Common myeloid progenitor, CD34-positive (primary cell): ENCODE data around the gene AMPD3.

ENCODE experiments used
- CTCF ChIA-PET: fragments of 350-600 bp; sonication (Branson Sonifier 250); formaldehyde crosslinking; loops from one replicate; lab custom pipeline; 2021; ENCODE audit warnings: antibody characterized with exemption; lab: Charles Lee
- POLR2A ChIA-PET: fragments of 350-600 bp; sonication (Branson Sonifier 250); formaldehyde crosslinking; loops from one replicate; lab custom pipeline; 2021; ENCODE audit warnings: antibody characterized with exemption; lab: Charles Lee
- DNase-seq, 3 donors: peaks; one replicate each; pipeline versions ENCODE4 v3.0.0 to v3.0.0-alpha.2; 2013
- H3K27ac ChIP-seq, 2 experiments: 1 replicate in 1 of 2; 2 replicates in 1 of 2; pipeline ENCODE4 v1.7.0; 2013; ENCODE audit warnings: inconsistent platforms in 2 of 2, low read length in 2 of 2, mild to moderate bottlenecking in 2 of 2, low read depth in 1 of 2, moderate library complexity in 1 of 2; ENCODE audit not compliant: severe bottlenecking in 2 of 2, insufficient read depth in 1 of 2, poor library complexity in 1 of 2
- H3K27me3 ChIP-seq, 5 experiments: replicated peaks in 2 of 5; 1 replicate in 3 of 5; 2 replicates in 2 of 5; pipeline versions ENCODE4 v1.6.1 to v1.7.0; 2013; ENCODE audit warnings: low read length in 4 of 5, mild to moderate bottlenecking in 2 of 5, moderate library complexity in 2 of 5, inconsistent platforms in 1 of 5; ENCODE audit not compliant: insufficient read depth in 5 of 5, control insufficient read depth in 4 of 5
- H3K36me3 ChIP-seq, 4 experiments: 1 replicate in 2 of 4; 2 replicates in 2 of 4; pipeline versions ENCODE4 v1.6.1 to v1.7.0; 2013; ENCODE audit warnings: low read length in 3 of 4, control low read depth in 1 of 4, mild to moderate bottlenecking in 1 of 4; ENCODE audit not compliant: control insufficient read depth in 4 of 4, insufficient read depth in 4 of 4
- H3K4me1 ChIP-seq, 4 experiments: 1 replicate in 3 of 4; 2 replicates in 1 of 4; pipeline versions ENCODE4 v1.6.1 to v1.7.1; 2013; ENCODE audit warnings: low read length in 3 of 4, mild to moderate bottlenecking in 3 of 4, control low read depth in 1 of 4, inconsistent platforms in 1 of 4, moderate library complexity in 1 of 4; ENCODE audit not compliant: control insufficient read depth in 4 of 4, insufficient read depth in 4 of 4; ENCODE audit errors: control extremely low read depth in 1 of 4
- H3K4me3 ChIP-seq, 7 experiments: 1 replicate in 4 of 7; 2 replicates in 3 of 7; pipeline versions ENCODE4 v1.5.1 to v1.7.0; 2013; ENCODE audit warnings: mild to moderate bottlenecking in 7 of 7, low read length in 6 of 7, moderate library complexity in 6 of 7, inconsistent platforms in 2 of 7, low read depth in 2 of 7, control low read depth in 1 of 7; ENCODE audit not compliant: insufficient read depth in 4 of 7, control insufficient read depth in 1 of 7; ENCODE audit errors: extremely low read depth in 1 of 7
- H3K9me3 ChIP-seq, 5 experiments: 1 replicate in 4 of 5; 2 replicates in 1 of 5; pipeline versions ENCODE4 v1.6.1 to v1.7.1; 2013; ENCODE audit warnings: low read length in 4 of 5, mild to moderate bottlenecking in 2 of 5, inconsistent platforms in 1 of 5, low read depth in 1 of 5, moderate library complexity in 1 of 5; ENCODE audit not compliant: control insufficient read depth in 4 of 5, insufficient read depth in 2 of 5; ENCODE audit errors: control extremely low read depth in 1 of 5
- WGBS: methylation state at CpG from one replicate; pipeline ENCODE4 v1.1.5; 2013; ENCODE audit not compliant: insufficient coverage; 5-methylcytosine and 5-hydroxymethylcytosine counted together

AMPD3 gene

DNA sequence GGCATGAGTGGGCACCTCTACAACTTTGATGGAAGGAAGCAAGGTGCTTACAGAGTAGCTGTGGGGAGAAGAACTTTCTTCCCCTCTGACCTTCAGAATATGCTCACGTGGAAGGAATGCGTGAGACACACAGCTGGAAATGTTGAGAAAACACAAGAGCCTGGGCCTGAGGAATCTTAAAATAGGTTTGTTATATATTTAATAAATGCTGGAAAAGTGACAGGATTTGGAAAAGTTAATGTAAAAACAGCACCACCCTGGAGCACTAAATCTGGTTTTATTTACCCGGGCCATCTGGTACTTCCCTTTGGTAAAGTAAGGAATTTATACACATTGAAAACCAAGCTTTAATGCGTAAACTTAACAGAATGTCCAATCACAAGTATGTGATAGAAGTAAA lies 14.0 kb upstream of the AMPD3 start:
- no peaks in the 10 kb centered on the region for H3K36me3 ChIP-seq
- no peak for DNase-seq
- H3K4me1 ChIP-seq, result peaks cover 16 to 63% (median 30%) of the 10 kb centered on the region in 4 experiments
- no peak overlapping the region for H3K4me3 ChIP-seq
- WGBS, result no CpG with 5 or more reads among the region's 4 CpGs
- no peaks in the 10 kb centered on the region for H3K27me3 ChIP-seq
- ChIA-PET POLR2A (no interaction called here), CTCF (interaction anchor here (0.9 to 6.2 kb wide), 4 partner anchors 10 to 38 kb away, joined by 3 to 32 read pairs (median 10); partner anchors contain the start of gene AMPD3)
- no peak overlapping the region for H3K27ac ChIP-seq
- no peaks in the 10 kb centered on the region for H3K9me3 ChIP-seq

- peak in 2 of 3 donors; percentile 52 to 53 for DNase-seq
- Histone ChIP-seq H3K27ac (peak overlapping the region in 1 of 2 experiments; percentile 47), H3K9me3 (no peaks in the 10 kb centered on the region), H3K4me3 (no peak overlapping the region), H3K4me1 (peaks cover 9 to 55% (median 22%) of the 10 kb centered on the region in 4 experiments), H3K36me3 (no peaks in the 10 kb centered on the region), H3K27me3 (no peaks in the 10 kb centered on the region)
- ChIA-PET CTCF (interaction anchor here (0.8 to 6.2 kb wide), 4 partner anchors 13 to 39 kb away, joined by 3 to 32 read pairs (median 10); partner anchors contain the start of gene AMPD3), POLR2A (interaction anchor here (1.0 to 1.3 kb wide), 2 partner anchors 17 to 28 kb away, joined by 4 to 6 read pairs; no protein-coding TSS in a partner anchor)
- 37% methylated on average over 6 of the region's 8 CpGs for WGBS
Measured at GRCh38 chr11:10441652-10442503, 13.2 kb upstream of the AMPD3 start.

DNA sequence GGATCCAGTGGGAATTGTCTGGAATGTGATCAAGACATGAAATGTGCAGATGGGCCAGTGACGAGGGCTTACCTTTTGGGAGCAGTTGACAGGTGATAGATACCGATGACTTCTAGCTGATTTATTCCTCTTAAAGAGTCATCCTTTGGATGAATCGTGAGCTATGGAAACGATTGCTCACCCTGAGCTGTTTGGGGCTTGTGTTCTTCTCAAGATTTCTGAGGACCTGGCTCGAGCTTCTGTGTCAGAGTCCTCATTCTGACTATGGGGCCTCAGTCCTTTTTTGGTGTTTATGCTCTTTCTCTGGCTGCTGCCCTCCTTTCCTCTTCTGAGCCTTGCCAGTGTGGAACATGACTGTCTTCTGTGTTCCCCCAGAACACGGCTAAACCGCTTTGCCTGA lies 11.9 kb upstream of the AMPD3 start:
- Histone ChIP-seq H3K4me3 (no peak overlapping the region), H3K36me3 (no peaks in the 10 kb centered on the region), H3K9me3 (no peaks in the 10 kb centered on the region), H3K27ac (no peak overlapping the region), H3K4me1 (peaks cover 9 to 56% (median 20%) of the 10 kb centered on the region in 4 experiments), H3K27me3 (no peaks in the 10 kb centered on the region)
- CTCF ChIA-PET, result interaction anchor here (0.7 to 6.2 kb wide), 2 partner anchors 12 to 56 kb away, joined by 3 to 32 read pairs; partner anchors contain the start of gene AMPD3
- WGBS, result 100% methylated on average over 5 of the region's 7 CpGs
- POLR2A ChIA-PET, result interaction anchor here (0.5 kb wide), 1 partner anchor 1063 kb away, joined by 3 read pairs; no protein-coding TSS in a partner anchor
- DNase-seq, result no peak

GRCh38 chr11:10443721-10444235 lies 11.3 kb upstream of the AMPD3 start:
- Histone ChIP-seq H3K27me3 (no peaks in the 10 kb centered on the region), H3K4me1 (peaks cover 9 to 52% (median 20%) of the 10 kb centered on the region in 4 experiments), H3K9me3 (no peaks in the 10 kb centered on the region), H3K36me3 (no peaks in the 10 kb centered on the region), H3K4me3 (no peak overlapping the region), H3K27ac (no peak overlapping the region)
- CTCF ChIA-PET, result interaction anchor here (1.4 to 6.2 kb wide), 2 partner anchors 11 to 22 kb away, joined by 4 to 32 read pairs; partner anchors contain the start of gene AMPD3
- WGBS, result 57% methylated on average over 1 of the region's 4 CpGs
- no peak for DNase-seq
- POLR2A ChIA-PET, result no interaction called here

- Histone ChIP-seq H3K27ac (no peak overlapping the region), H3K36me3 (no peaks in the 10 kb centered on the region), H3K4me3 (no peak overlapping the region), H3K9me3 (no peaks in the 10 kb centered on the region), H3K27me3 (no peaks in the 10 kb centered on the region), H3K4me1 (peaks cover 10 to 56% (median 22%) of the 10 kb centered on the region in 4 experiments)
- peak in 2 of 3 donors; percentile 36 to 45 for DNase-seq
- WGBS, result 94% methylated on average over 2 of the region's 4 CpGs
- ChIA-PET POLR2A (interaction anchor here (0.6 kb wide), 1 partner anchor 19 kb away, joined by 3 read pairs; no protein-coding TSS in a partner anchor), CTCF (interaction anchor here (0.7 to 6.2 kb wide), 4 partner anchors 10 to 31 kb away, joined by 3 to 32 read pairs (median 4); partner anchors contain the start of gene AMPD3)
Measured at GRCh38 chr11:10444725-10445315, 10.2 kb upstream of the AMPD3 start.

DNA sequence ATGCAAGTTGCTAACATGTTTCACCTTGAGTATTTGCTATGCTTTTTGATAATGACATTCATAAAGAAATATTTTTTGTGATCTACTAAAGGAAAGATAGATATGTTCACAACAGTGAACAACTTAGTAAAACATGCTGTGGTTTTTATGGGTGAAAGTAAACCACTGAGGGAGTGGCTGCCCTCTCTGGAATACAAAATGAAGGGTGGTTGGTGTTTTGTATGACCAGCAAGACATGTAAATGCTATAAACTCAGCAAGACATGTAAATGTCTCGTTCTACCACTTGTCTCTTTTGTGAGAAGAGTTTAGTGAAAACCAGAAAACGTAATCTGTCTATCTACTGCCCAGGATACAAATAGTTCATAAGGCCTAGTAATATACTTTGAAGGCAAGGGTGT lies 7.6 kb upstream of the AMPD3 start:
- Histone ChIP-seq H3K9me3 (no peaks in the 10 kb centered on the region), H3K36me3 (no peaks in the 10 kb centered on the region), H3K4me3 (no peak overlapping the region), H3K27me3 (no peaks in the 10 kb centered on the region), H3K4me1 (peaks cover 6 to 61% (median 31%) of the 10 kb centered on the region in 4 experiments), H3K27ac (no peak overlapping the region)
- POLR2A ChIA-PET, result no interaction called here
- DNase-seq, result no peak
- CTCF ChIA-PET, result no interaction called here
- 93% methylated on average over 2 of the region's 2 CpGs for WGBS
